SH-SY5Y (cell line): ENCODE data around the gene C7.

ENCODE experiments used
- GATA2 ChIP-seq: IDR thresholded peaks from 2 replicates; pipeline ENCODE4 v1.6.1; 2011; ENCODE audit warnings: mild to moderate bottlenecking, low read depth, low read length
- GATA3 ChIP-seq: IDR thresholded peaks from 2 replicates; pipeline ENCODE4 v1.6.1; 2011; ENCODE audit warnings: low read depth, mild to moderate bottlenecking, low read length, moderate library complexity

DNA sequence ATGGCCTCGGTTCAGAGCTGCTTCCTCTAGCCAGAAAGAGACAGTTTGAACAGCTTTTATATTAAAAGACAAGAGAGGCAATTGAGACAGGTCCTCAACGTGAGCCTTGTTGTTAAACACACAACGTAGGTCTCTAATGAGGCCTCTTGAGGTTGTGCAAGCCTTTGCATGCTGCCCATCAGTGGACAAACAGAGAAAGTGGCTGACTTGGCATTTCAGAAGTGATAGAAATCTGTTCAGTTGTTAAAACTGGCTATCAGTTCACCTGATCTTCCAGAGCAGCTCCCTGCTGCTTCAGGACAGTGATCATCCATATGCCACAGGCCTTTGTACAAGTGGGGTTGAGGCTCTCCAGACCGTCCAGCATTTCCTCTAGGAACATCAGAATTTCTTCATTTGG, 103.0 kb downstream of the C7 start:
- TF ChIP-seq GATA3 (peak; percentile 98), GATA2 (peak; percentile 97)
